Spinal cord (tissue), 10 donors: ENCODE data around the gene SEC14L5. TPM values are rescaled to one million over a fixed set of nuclear protein-coding genes. Genes with fewer than 3 reads are reported as not detected.
A peak's percentile ranks its signal among the peaks of the same experiment; 100 is the strongest.

Experiments used
- DNase-seq, 6 donors: peaks; one replicate each; pipeline versions ENCODE4 v3.0.0 to v3.0.0-alpha.2; 2013 to 2015; ENCODE audit warnings: low spot score in 6 of 6, low read depth in 4 of 6
- H3K27ac ChIP-seq: one replicate; pipeline ENCODE4 v1.5.1; 2013; ENCODE audit warnings: low read depth, low read length, control low read depth
- H3K27me3 ChIP-seq: one replicate; pipeline ENCODE4 v1.6.1; 2013; ENCODE audit warnings: low read length; ENCODE audit not compliant: control insufficient read depth, insufficient read depth
- H3K36me3 ChIP-seq: one replicate; pipeline ENCODE4 v1.6.1; 2013; ENCODE audit warnings: low read length; ENCODE audit not compliant: control insufficient read depth, insufficient read depth
- H3K4me1 ChIP-seq: one replicate; pipeline ENCODE4 v1.6.1; 2013; ENCODE audit warnings: low read length; ENCODE audit not compliant: control insufficient read depth, insufficient read depth
- H3K4me3 ChIP-seq: one replicate; pipeline ENCODE4 v1.5.1; 2013; ENCODE audit warnings: low read depth, low read length, control low read depth
- H3K9me3 ChIP-seq: one replicate; pipeline ENCODE4 v1.6.1; 2013; ENCODE audit warnings: low read length; ENCODE audit not compliant: control insufficient read depth, insufficient read depth
- WGBS: methylation state at CpG from one replicate; pipeline ENCODE4 v1.1.5; 2013; ENCODE audit warnings: missing lambda C conversion rate; ENCODE audit not compliant: insufficient coverage; 5-methylcytosine and 5-hydroxymethylcytosine counted together
- polyA plus RNA-seq, 2 donors: library from polyadenylated mRNA; unstranded; fragments of 120-200 nt; gene quantifications; one replicate each; pipeline ENCODE4 v1.2.1, GENCODE V29; 2013; ENCODE audit not compliant: insufficient read length in 2 of 2
- total RNA-seq, 2 donors: library from RNA; depleted of rRNA in 1 of 2; stranded (reverse); fragments of 120-200 nt in 1 of 2; fragments of >200 nt in 1 of 2; gene quantifications; one replicate each; pipeline versions ENCODE4 v1.2.3 to v1.2.4, GENCODE V29; 2013 to 2014
- donor health status: healthy.

The SEC14L5 gene
- total and polyA plus RNA-seq, 4 donors: 0.93 to 4.5 (median 1.7) TPM

GRCh38 chr16:4980691-4981090 lies 22.6 kb downstream of the SEC14L5 start:
- DNase-seq: no peak
- 82% methylated on average over 6 of the region's 10 CpGs for WGBS
- H3K27me3 ChIP-seq: no peaks in the 10 kb centered on the region
- H3K36me3 ChIP-seq: no peaks in the 10 kb centered on the region
- H3K4me1 ChIP-seq: peaks cover 6% of the 10 kb centered on the region
- H3K4me3 ChIP-seq: no peak overlapping the region
- no peaks in the 10 kb centered on the region for H3K9me3 ChIP-seq
- no peak overlapping the region for H3K27ac ChIP-seq

- H3K27me3 ChIP-seq: no peaks in the 10 kb centered on the region
- H3K27ac ChIP-seq: no peak overlapping the region
- H3K4me3 ChIP-seq: no peak overlapping the region
- no peak for DNase-seq
- no peaks in the 10 kb centered on the region for H3K36me3 ChIP-seq
- WGBS: 84% methylated on average over 6 of the region's 7 CpGs
- H3K4me1 ChIP-seq: peaks cover 6% of the 10 kb centered on the region
- H3K9me3 ChIP-seq: no peaks in the 10 kb centered on the region
Measured at GRCh38 chr16:4981473-4981872, 23.3 kb downstream of the SEC14L5 start.

GRCh38 chr16:4982056-4982867 lies 24.1 kb downstream of the SEC14L5 start:
- Histone ChIP-seq H3K27me3 (peaks cover 4% of the 10 kb centered on the region), H3K9me3 (no peaks in the 10 kb centered on the region), H3K4me3 (no peak overlapping the region), H3K27ac (no peak overlapping the region), H3K36me3 (no peaks in the 10 kb centered on the region), H3K4me1 (peaks cover 6% of the 10 kb centered on the region)
- 50% methylated on average over 16 of the region's 20 CpGs for WGBS
- DNase-seq: no peak

- Histone ChIP-seq H3K36me3 (no peaks in the 10 kb centered on the region), H3K4me3 (no peak overlapping the region), H3K27me3 (peaks cover 21% of the 10 kb centered on the region), H3K4me1 (peaks cover 16% of the 10 kb centered on the region), H3K9me3 (no peaks in the 10 kb centered on the region), H3K27ac (no peak overlapping the region)
- no peak for DNase-seq
- WGBS: no CpG with 5 or more reads among the region's 5 CpGs
Measured at GRCh38 chr16:4984174-4984990, 26.3 kb downstream of the SEC14L5 start.

- no CpG with 5 or more reads among the region's 10 CpGs for WGBS
- H3K4me1 ChIP-seq: peaks cover 12% of the 10 kb centered on the region
- no peak overlapping the region for H3K27ac ChIP-seq
- no peak for DNase-seq
- no peak overlapping the region for H3K4me3 ChIP-seq
- peaks cover 21% of the 10 kb centered on the region for H3K27me3 ChIP-seq
- H3K36me3 ChIP-seq: peaks cover 2% of the 10 kb centered on the region
- no peaks in the 10 kb centered on the region for H3K9me3 ChIP-seq
Measured at GRCh38 chr16:4987250-4987579, 29.1 kb downstream of the SEC14L5 start.

GRCh38 chr16:4987580-4988374 lies 29.6 kb downstream of the SEC14L5 start:
- peaks cover 10% of the 10 kb centered on the region for H3K4me1 ChIP-seq
- peak in 1 of 6 donors; percentile 14 for DNase-seq
- H3K27ac ChIP-seq: no peak overlapping the region
- peaks cover 2% of the 10 kb centered on the region for H3K36me3 ChIP-seq
- no peaks in the 10 kb centered on the region for H3K9me3 ChIP-seq
- no peak overlapping the region for H3K4me3 ChIP-seq
- 12% methylated on average over 60 of the region's 60 CpGs for WGBS
- peaks cover 21% of the 10 kb centered on the region for H3K27me3 ChIP-seq

GRCh38 chr16:4988647-4989046 lies 30.5 kb downstream of the SEC14L5 start:
- Histone ChIP-seq H3K9me3 (no peaks in the 10 kb centered on the region), H3K27ac (no peak overlapping the region), H3K4me3 (no peak overlapping the region), H3K27me3 (peaks cover 21% of the 10 kb centered on the region), H3K4me1 (peaks cover 10% of the 10 kb centered on the region), H3K36me3 (peaks cover 2% of the 10 kb centered on the region)
- DNase-seq: no peak
- WGBS: 91% methylated on average over 3 of the region's 5 CpGs

GRCh38 chr16:4989391-4990006 lies 31.4 kb downstream of the SEC14L5 start:
- Histone ChIP-seq H3K4me3 (no peak overlapping the region), H3K9me3 (no peaks in the 10 kb centered on the region), H3K36me3 (peaks cover 2% of the 10 kb centered on the region), H3K27me3 (peaks cover 21% of the 10 kb centered on the region), H3K4me1 (peaks cover 11% of the 10 kb centered on the region), H3K27ac (no peak overlapping the region)
- DNase-seq: no peak
- 71% methylated on average over 3 of the region's 9 CpGs for WGBS

- DNase-seq: no peak
- peaks cover 21% of the 10 kb centered on the region for H3K27me3 ChIP-seq
- peaks cover 19% of the 10 kb centered on the region for H3K4me1 ChIP-seq
- no peak overlapping the region for H3K4me3 ChIP-seq
- no peak overlapping the region for H3K27ac ChIP-seq
- no peaks in the 10 kb centered on the region for H3K9me3 ChIP-seq
- 92% methylated on average over 3 of the region's 8 CpGs for WGBS
- peaks cover 2% of the 10 kb centered on the region for H3K36me3 ChIP-seq
Measured at GRCh38 chr16:4990415-4990814, 32.3 kb downstream of the SEC14L5 start.
